ENCODE measurements around the gene TEX48.

- TF ChIP-seq REST (IDR thresholded peaks at IDR 0.05; ENCODE audit: insufficient read depth in 1 of 2, low read depth in 2 of 2, low read length in 1 of 2) (no peak), CTCF (IDR thresholded peaks at IDR 0.05) (peak; percentile 83), SIN3A (IDR thresholded peaks at IDR 0.05; ENCODE audit: borderline replicate concordance, insufficient read depth, low read depth, low read length) (no peak), POLR2AphosphoS5 (IDR thresholded peaks at IDR 0.05; ENCODE audit: low read depth, low read length) (no peak), TCF7L2 (IDR thresholded peaks at IDR 0.05; ENCODE audit: low read depth, low read length) (no peak)
Measured at GRCh38 chr9:114662081-114662989, 19.7 kb downstream of the TEX48 start.
